MM.1S (cell line): ENCODE data around the gene CRTC2.
A peak's percentile ranks its signal among the peaks of the same experiment; 100 is the strongest.

Experiments used
- DNase-seq: peaks from one replicate; pipeline ENCODE4 v3.0.0-alpha.2; 2015
- H2AFZ ChIP-seq: fragments of 300-600 bp; sonication (generic); 2 replicates; pipeline ENCODE4 v1.6.0; 2016; ENCODE audit warnings: antibody characterized with exemption, low read length
- H3F3A ChIP-seq: fragments of 300-600 bp; sonication (generic); 2 replicates; pipeline ENCODE4 v1.6.1; 2016; ENCODE audit warnings: mild to moderate bottlenecking, antibody characterized with exemption, low read length, moderate library complexity, mixed read lengths; ENCODE audit not compliant: insufficient read depth
- H3K27ac ChIP-seq: fragments of 300-600 bp; sonication (generic); 2 replicates; pipeline ENCODE4 v1.5.1; 2016; ENCODE audit warnings: mild to moderate bottlenecking, low read length
- H3K27me3 ChIP-seq: fragments of 300-600 bp; sonication (generic); replicated peaks from 2 replicates; pipeline ENCODE4 v1.6.0; 2016; ENCODE audit warnings: low read length; ENCODE audit not compliant: insufficient read depth
- H3K36me3 ChIP-seq: fragments of 300-600 bp; sonication (generic); replicated peaks from 2 replicates; pipeline ENCODE4 v1.6.1; 2016; ENCODE audit warnings: mild to moderate bottlenecking, low read length, mixed read lengths; ENCODE audit not compliant: insufficient read depth
- H3K4me1 ChIP-seq: fragments of 300-600 bp; sonication (generic); 2 replicates; pipeline ENCODE4 v1.6.1; 2016; ENCODE audit warnings: low read length, mixed read lengths
- H3K4me2 ChIP-seq: fragments of 300-600 bp; sonication (generic); 2 replicates; pipeline ENCODE4 v1.6.0; 2016; ENCODE audit warnings: low read depth, low read length
- H3K4me3 ChIP-seq: fragments of 300-600 bp; sonication (generic); 2 replicates; pipeline ENCODE4 v1.5.1; 2016; ENCODE audit warnings: low read length, mixed read lengths
- H3K79me2 ChIP-seq: fragments of 300-600 bp; sonication (generic); 2 replicates; pipeline ENCODE4 v1.6.1; 2016; ENCODE audit warnings: mixed run types, low read length, mixed read lengths
- H3K9ac ChIP-seq: fragments of 300-600 bp; sonication (generic); 2 replicates; pipeline ENCODE4 v1.6.1; 2016; ENCODE audit warnings: low read length, mixed read lengths
- H3K9me2 ChIP-seq: fragments of 300-600 bp; sonication (generic); replicated peaks from 2 replicates; pipeline ENCODE4 v1.6.1; 2016; ENCODE audit warnings: mild to moderate bottlenecking, low read length, mixed read lengths; ENCODE audit not compliant: insufficient read depth
- H3K9me3 ChIP-seq: fragments of 300-600 bp; sonication (generic); replicated peaks from 2 replicates; pipeline ENCODE4 v1.6.1; 2016; ENCODE audit warnings: mild to moderate bottlenecking, low read length, mixed read lengths; ENCODE audit not compliant: insufficient read depth
- H4K20me1 ChIP-seq: fragments of 300-600 bp; sonication (generic); 2 replicates; pipeline ENCODE4 v1.6.1; 2016; ENCODE audit warnings: mild to moderate bottlenecking, low read length, moderate library complexity, mixed read lengths; ENCODE audit not compliant: insufficient read depth
- CTCF ChIP-seq: fragments of 300-600 bp; sonication (generic); IDR thresholded peaks from 2 replicates; pipeline ENCODE4 v1.5.1; 2016; ENCODE audit warnings: antibody characterized with exemption, low read length, mixed read lengths
- EZH2 ChIP-seq: fragments of 300-600 bp; sonication (generic); optimal IDR thresholded peaks from 2 replicates; pipeline ENCODE3; 2017; ENCODE audit warnings: low read depth, mild to moderate bottlenecking, antibody characterized with exemption, low read length, mixed read lengths
- EZH2phosphoT487 ChIP-seq: fragments of 300-600 bp; sonication (generic); IDR thresholded peaks from 2 replicates; pipeline ENCODE4 v1.6.1; 2018; ENCODE audit warnings: antibody characterized with exemption, low read length

Gene CRTC2

GRCh38 chr1:153963850-153964331, 5.5 kb upstream of the CRTC2 start:
- no peak for TF ChIP-seq EZH2phosphoT487
- TF ChIP-seq CTCF = no peak
- TF ChIP-seq EZH2 = no peak
- Histone ChIP-seq H3K9ac (peak overlapping the region; percentile 66), H3K27me3 (no peaks in the 10 kb centered on the region), H3K4me1 (peaks cover 29% of the 10 kb centered on the region), H3F3A (peaks cover 26% of the 10 kb centered on the region), H3K36me3 (no peaks in the 10 kb centered on the region), H3K4me3 (peak overlapping the region; percentile 74), H2AFZ (peak overlapping the region; percentile 77), H3K9me2 (no peaks in the 10 kb centered on the region), H3K27ac (peak overlapping the region; percentile 20; the same call in 1 of the 2 replicates), H3K79me2 (peaks cover 41% of the 10 kb centered on the region), H3K9me3 (no peaks in the 10 kb centered on the region), H4K20me1 (no peaks in the 10 kb centered on the region), H3K4me2 (peak overlapping the region; percentile 92)
- peak; percentile 34 for DNase-seq

- DNase-seq = peak; percentile 99
- H3K27me3 ChIP-seq = no peaks in the 10 kb centered on the region
- H3K9ac ChIP-seq = peak within 1 kb of the TSS; percentile 66
- H2AFZ ChIP-seq = peak within 1 kb of the TSS; percentile 77
- H3K79me2 ChIP-seq = peaks cover 39% of the 10 kb centered on the region
- H3K9me3 ChIP-seq = no peaks in the 10 kb centered on the region
- H3K4me2 ChIP-seq = peak within 1 kb of the TSS; percentile 92
- H3K27ac ChIP-seq = peak within 1 kb of the TSS; percentile 20; the same call in 1 of the 2 replicates
- peak within 1 kb of the TSS; percentile 74 for H3K4me3 ChIP-seq
- peaks cover 26% of the 10 kb centered on the region for H3K4me1 ChIP-seq
- peaks cover 26% of the 10 kb centered on the region for H3F3A ChIP-seq
- H3K9me2 ChIP-seq = no peaks in the 10 kb centered on the region
- TF ChIP-seq CTCF (no peak), EZH2 (no peak), EZH2phosphoT487 (no peak)
- no peaks in the 10 kb centered on the region for H3K36me3 ChIP-seq
- no peaks in the 10 kb centered on the region for H4K20me1 ChIP-seq
These were observed 4.8 kb upstream of the CRTC2 start, which contains the start of gene SLC39A1 for GRCh38 chr1:153963030-153963849. Gene SLC39A1 (minus strand): TSS chr1:153963537. CDS start chr1:153962715, 822 bp downstream.

GRCh38 chr1:153962088-153963029, 3.9 kb upstream of the CRTC2 start:
- H3K4me1 ChIP-seq = peaks cover 26% of the 10 kb centered on the region
- peak overlapping the region; percentile 66 for H3K9ac ChIP-seq
- no peak overlapping the region for H3K27ac ChIP-seq
- TF ChIP-seq CTCF = no peak
- TF ChIP-seq EZH2phosphoT487 = no peak
- no peak for TF ChIP-seq EZH2
- no peaks in the 10 kb centered on the region for H4K20me1 ChIP-seq
- H3K4me3 ChIP-seq = peak overlapping the region; percentile 74
- H3K79me2 ChIP-seq = peaks cover 43% of the 10 kb centered on the region
- H3K4me2 ChIP-seq = peak overlapping the region; percentile 92
- peaks cover 25% of the 10 kb centered on the region for H3F3A ChIP-seq
- no peak for DNase-seq
- H3K9me3 ChIP-seq = no peaks in the 10 kb centered on the region
- no peaks in the 10 kb centered on the region for H3K36me3 ChIP-seq
- peak overlapping the region; percentile 77 for H2AFZ ChIP-seq
- H3K9me2 ChIP-seq = no peaks in the 10 kb centered on the region
- H3K27me3 ChIP-seq = no peaks in the 10 kb centered on the region
